Glomerular endothelial cell (primary cell): Measurements from ENCODE around the gene E2F2. TPM values are rescaled to one million over a fixed set of nuclear protein-coding genes. Genes with fewer than 3 reads are reported as not detected.

ENCODE experiments used
- DNase-seq: peaks from one replicate; pipeline ENCODE4 v3.0.0-alpha.2; 2011; ENCODE audit warnings: low read depth, low spot score; ENCODE audit errors: extremely low read depth
- total RNA-seq: library from RNA; depleted of rRNA; stranded (reverse); fragments of >200 nt; gene quantifications from 2 replicates; pipeline ENCODE4 v1.2.3, GENCODE V29; 2015

Gene E2F2
- total RNA-seq, 1 donor from 2014 or later, result 0.82 TPM

DNA sequence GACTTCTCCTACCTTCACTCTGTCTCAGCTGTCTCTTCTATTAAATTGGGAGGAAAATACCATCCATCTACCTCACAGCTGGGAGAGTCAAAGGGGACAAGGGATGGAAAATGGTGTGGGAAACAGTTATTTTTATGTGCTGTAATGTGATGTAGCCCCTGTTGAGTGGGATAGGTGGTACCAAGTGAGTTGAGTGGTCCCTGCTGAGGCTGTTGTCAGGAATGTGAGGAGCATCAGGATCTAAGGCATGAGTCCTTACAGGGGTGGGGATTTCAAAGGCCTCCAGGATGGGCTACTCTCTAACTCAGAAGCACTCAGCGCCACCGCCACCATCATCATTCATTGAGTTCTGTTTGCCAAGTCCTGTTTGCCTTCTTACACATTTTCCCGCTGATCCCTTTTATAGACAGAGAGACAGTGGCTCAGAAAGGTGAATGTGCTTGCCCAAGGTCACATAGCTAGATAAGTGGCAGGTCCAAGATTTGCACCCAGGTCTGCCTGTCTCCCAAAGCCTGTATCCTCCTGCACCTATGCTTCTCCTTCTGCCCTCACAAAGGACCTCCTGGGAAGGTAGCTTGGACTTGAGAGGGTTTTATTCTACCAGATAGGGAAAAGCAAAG is 32.8 kb upstream of the E2F2 start:
- no peak for DNase-seq

DNA sequence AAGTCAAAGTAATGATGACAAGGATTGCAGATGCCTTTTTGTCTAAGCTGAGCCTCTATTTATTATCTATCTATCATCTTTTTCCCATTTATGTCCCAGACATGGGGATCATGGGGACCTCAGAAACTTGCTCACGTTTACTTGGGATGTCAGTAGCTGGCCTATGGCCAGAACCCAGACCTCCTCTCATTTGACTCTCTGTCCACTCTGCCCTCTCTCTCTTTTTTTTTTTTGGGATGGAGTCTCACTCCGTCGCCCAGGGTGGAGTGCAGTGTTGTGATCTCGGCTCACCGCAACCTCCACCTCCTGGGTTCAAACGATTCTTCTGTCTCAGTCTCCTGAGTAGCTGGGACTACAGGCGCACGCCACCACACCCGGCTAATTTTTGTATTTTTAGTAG is 32.0 kb upstream of the E2F2 start:
- DNase-seq, result no peak

DNA sequence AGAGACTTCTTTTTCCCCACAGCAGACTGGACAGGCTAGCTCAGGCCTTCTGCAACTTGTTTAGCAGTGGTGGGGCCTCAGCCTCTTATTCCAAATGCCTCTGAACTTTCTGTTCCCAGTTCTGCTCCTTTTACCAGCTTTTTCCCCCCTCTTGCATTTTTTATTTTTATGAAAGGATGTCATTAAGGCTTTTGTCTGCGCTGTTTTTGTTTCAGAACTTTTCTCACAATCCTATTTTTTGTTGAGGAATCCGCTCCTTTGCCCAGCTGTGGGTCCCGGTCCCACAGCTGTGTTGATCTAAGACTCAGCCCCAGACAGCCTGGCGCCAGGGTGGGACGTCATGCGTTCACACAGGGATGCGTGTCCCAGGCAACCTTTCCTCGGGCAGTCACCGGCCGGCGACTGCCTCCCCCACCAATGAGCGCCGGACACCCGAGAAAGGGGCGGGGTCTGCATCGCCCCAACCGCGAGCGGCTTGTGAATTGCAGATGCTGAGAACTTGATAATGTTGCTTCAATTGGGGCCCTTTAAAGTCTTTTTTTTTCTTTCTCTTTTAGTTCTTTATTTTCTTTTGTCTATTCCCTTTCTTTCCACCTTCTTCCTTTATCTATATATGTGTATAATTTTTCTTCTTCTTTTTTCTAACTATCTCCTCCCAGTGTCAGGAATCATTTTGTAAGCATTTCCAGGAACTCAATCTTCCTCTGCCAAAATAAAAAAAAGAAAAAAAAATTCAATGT is 31.3 kb upstream of the E2F2 start:
- peak; percentile 91 for DNase-seq

DNA sequence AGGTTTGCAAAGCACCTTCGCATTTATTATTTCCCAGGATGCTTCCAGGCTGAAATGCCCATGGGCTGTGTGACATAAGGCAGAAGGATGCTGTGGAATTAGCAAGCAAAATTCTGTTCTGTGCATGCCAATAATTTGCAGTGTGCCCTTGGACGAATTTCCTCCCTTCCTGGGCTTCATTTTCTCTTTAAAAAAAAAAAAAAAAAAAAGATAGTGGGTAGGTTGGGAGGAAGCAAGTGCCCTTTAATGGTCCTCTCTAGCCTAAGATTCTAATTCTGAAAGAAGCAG is 30.7 kb upstream of the E2F2 start:
- DNase-seq, result no peak

DNA sequence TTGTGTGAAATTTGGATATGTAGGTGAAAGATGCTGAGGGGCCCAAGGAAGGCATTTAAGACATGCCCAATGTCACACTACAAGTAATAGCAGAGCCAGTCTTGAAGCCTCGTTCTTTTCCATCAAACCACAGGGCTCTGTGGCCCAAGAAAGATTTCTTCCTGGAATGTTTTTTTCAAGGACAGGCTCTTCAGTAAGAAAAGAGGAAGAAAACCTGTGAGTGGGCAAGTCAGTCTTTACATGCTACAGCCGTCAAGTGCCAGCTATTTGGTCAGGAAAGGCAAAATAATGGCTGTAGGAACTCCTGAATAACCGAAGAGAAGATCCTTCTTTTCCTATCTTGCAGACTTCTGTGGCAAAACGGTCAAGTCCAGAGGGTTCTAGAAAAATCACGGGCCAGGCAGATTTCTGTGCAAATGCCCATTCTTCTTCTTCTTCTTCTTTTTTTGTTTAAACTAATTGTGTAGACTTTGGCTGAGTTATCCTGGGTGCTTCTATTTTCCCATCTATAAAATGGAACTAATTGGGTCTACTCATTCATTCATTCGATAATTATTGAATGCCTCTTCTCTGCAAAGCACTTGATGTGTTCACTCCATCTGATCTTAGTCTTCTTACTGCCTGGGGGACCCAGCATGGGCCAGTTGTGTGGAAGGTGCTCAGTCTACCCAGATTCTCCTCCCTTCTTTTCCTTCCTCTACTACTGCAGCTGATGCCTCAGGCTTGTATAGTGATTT is 30.2 kb upstream of the E2F2 start:
- DNase-seq, result no peak

DNA sequence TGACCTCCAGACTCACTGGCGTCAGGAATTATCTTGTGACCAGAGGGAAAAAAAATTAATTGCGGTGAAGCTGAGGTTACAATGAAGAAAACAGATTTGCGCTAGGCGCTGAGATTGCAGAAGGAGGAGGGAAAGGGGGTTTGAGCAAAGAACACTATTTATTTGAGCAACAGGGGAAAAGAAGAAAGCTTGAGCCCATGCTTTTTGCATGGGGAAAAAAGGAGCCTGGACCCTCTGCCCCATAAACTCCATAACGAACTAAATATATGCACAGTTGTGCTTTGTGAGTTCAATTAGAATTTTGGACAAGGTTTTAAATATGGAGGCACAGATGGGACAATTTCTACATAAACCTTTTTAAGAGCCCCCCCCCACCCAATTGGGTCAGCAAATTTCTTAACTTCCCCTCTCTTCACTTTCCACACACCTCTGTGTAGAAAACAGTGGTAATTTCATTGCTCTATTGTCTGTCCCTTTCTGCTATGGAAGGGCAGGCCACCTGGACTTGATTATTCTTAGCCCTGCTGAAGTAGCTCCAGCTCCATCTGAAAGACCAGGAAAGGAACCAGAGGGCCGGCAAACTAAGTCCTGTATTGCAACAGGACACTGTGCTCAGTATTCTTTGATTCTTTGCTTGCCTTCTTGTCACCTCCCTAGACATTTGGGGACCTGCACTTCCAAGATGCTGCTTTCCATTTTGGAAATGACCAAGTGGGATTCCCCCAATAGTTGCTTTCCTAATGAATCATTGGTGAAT is 29.1 kb upstream of the E2F2 start:
- no peak for DNase-seq

DNA sequence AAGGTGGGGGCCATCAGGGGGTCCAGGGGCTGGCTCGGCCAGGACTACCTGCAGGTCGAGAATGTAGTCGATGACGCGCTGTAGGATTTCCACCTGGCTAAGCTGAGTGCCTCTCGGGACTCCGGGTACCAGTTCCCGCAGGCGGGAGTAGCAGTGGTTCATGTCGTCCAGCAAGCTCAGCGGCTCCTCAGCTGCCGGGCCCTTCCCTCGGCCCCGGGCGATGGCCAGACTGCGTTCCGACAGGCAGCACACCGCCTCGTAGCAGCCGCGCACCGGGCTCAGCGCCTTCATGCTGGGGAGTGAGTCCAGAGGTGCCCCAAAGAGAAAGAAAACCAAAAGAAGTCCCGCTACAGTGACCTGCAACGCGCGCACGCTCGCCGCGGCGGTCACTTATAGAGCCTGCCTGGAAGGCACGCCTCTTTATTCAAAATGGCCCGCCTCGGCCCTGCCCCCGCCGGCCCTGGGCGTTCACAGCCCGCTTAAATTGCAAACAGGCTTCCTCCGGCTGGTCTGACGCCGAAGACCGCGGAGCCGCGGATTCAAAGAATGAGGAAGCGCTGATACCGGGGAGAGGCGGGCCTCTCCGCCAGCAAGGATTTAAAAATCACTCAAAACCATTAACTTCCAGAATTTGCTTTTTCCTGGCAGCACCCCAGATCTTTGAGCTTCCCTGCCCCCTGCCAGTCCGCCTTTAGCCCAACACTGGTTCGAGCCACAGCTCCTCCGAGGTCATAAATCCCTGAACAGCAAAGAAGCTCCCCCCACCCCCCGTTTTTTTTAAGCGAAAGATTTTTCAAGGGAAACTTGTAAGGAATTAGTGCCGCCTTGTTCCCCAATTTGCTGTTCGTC is 28.3 kb upstream of the E2F2 start, which contains the start of gene ID3:
Gene ID3, minus strand, starts transcription at position 366 of the 849 bp plus-strand sequence. Its CDS starts 75 bp downstream, at position 291.
- DNase-seq, result peak; percentile 70

DNA sequence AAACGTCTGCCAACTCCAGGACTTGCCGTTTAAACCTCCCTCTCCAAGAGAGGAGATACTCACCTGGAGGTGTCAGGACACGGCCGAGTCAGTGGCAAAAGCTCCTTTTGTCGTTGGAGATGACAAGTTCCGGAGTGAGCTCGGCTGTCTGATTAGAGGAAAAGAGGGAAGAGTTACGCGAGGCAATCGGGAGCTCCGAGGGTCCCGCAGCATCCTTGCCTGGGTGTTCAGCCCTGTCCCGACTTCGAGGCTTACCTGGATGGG is 27.8 kb upstream of the E2F2 start:
- DNase-seq, result no peak

DNA sequence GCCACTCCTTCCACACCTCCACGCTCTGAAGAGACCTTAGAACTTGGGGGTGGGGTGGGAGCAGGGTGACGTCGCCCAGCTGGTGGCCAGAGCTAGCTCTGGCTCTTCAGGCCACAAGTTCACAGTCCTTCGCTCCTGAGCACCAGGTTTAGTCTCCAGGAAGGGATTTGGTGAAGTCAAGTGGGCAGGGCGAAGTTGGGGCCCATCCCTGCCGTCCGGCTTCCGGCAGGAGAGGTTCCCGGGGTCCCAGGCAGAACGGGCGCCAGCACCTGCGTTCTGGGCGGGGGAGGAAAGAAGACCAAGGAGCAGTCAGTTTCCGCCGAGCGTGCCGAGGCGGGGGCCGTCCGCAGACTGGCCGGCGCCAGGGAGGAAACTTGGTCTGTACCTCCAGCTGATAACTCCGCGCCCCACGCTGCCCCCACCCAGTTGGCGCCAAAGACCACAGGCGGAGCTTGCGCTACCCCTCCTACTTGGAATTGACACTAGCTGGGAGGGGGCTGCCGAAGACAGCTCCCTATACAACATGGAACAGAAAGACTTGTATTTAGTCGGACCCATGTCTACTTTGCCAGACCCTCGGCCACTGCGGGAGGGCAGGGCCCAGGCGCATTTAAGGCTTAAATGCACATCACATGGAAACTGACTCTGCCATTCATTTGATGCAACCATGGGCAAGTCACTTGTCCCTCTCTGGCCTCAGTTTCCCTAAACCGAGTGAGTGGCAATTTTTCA is 27.3 kb upstream of the E2F2 start:
- DNase-seq, result no peak

DNA sequence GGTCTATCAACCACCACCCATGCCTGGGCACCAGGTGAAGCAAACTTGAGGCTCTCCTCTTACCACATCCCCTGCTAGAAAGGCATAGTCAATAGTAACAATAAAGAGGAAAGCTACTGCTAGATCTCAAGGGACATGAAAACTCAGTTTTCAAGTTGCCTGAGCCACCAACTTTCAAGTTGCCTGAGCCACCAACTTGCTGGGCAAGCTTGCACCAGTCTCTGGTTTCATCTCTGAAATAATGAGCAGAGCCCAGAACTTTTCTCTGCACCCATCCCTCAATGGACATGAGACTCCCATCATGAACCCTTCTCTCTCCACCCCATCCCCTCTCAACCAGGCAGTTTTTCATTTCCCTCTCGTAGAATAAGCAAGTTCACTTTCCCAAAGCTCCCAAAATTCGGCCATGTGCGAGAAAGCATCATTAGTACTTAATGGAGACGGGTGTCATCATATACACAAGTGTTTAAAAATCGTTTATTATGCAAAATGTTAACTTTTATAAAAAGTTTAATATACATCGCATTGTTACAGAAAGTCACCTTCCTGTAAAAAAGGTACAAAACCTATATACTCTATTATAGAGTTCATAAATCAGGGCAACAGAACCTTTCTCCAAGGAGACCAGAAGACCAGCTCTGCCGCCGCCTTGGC is 26.6 kb upstream of the E2F2 start:
- no peak for DNase-seq

DNA sequence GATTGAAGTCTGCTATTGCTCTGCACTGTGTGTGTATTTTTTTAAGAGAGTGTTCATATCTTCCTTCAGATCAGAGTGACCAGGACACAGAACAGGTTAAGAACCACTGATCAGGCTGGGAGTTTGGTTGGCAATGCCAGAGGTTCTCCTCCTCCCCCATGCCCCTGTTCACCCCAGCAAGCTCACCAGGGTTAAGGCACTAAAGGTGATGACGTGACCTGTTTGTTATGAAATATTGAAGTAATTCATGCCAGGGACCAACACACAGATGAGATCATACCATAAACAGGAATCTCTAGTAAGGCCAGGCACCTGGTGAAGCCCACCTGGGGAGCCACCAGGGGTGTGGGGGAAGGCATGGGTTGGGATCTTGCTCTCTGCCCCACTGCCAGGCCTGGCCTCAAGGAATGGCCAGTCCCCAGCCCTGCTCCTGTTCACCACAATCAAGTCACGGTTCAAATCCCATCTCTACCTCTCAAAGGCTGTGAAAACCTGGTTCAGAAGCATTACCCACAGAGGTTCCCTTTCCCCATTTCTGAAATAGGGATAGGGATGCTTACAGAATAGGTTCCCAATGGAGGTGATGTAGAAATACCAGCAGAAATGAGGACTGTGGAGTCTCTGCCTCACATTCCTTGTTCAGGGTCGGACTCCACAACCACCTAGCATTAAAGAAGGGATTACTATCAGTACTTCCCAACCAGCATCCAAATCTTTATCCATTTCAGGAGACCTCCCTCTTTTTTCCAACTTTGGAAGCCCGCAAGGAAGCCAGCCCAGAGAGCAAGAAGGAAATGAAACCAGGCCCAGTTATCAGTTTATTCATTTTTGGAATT is 25.8 kb upstream of the E2F2 start:
- no peak for DNase-seq

DNA sequence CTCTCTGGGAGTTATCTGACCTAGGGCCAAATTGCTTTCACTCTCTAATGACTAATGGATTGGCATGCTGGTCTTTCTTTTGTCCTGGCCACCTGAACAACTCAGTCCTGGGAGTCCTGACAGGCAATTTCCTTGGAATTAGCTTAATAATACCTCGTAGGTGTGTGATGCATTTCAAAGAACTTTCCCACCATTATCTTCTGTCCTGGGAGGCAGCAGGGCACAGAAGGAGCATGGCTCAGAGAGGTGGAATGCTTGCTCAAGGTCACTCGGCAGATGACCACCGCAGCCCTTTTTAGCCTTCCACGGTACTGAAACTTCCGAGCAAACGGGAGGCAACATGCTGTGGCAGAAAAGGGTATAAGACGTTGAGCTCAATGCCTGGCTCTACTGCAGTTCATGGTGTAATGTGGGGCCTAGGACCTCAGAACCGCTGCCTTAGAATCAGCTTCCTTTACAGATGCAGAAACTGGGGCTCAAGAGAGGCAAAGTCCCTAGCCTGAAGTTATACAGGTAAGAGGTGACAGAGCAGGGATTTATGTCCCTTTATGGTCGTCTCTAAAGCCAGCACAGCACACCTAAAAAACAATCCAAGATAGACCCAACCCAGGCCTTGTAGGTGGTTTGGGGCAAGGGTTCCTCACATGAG is 25.1 kb upstream of the E2F2 start:
- peak; percentile 74 for DNase-seq

DNA sequence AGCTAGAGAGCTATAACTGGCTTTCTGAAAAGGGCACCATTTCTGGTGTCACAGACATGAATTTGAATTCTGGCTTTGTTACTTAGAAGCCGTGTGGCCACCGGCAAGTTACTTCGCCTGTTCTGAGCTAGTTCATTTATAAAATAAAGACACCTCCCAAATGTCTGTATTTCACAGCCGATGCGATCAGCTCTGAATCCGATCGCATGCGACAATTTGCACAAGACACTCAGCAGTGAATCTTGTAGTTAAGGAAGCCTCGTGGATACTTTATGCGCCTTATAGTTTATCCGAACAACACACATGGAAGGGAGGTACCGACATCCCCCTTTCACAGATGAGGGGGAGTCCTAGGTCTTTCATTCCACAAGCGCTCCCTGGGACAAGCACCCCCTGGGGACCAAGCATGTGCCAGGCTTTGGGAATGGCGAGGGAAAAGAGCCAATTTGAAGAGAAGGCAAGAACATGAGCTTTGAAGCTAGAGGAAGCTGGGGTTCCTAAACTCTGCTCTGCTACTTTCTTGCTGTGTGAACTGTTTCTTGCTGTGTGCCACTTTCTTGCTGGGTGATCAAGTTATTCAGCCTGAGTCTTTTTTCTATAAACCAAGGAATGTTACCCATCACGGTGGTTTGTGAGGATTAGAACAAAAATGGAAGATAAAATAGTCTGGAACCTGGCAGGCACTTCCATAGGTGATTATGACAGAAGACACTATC is 24.4 kb upstream of the E2F2 start:
- DNase-seq, result no peak

DNA sequence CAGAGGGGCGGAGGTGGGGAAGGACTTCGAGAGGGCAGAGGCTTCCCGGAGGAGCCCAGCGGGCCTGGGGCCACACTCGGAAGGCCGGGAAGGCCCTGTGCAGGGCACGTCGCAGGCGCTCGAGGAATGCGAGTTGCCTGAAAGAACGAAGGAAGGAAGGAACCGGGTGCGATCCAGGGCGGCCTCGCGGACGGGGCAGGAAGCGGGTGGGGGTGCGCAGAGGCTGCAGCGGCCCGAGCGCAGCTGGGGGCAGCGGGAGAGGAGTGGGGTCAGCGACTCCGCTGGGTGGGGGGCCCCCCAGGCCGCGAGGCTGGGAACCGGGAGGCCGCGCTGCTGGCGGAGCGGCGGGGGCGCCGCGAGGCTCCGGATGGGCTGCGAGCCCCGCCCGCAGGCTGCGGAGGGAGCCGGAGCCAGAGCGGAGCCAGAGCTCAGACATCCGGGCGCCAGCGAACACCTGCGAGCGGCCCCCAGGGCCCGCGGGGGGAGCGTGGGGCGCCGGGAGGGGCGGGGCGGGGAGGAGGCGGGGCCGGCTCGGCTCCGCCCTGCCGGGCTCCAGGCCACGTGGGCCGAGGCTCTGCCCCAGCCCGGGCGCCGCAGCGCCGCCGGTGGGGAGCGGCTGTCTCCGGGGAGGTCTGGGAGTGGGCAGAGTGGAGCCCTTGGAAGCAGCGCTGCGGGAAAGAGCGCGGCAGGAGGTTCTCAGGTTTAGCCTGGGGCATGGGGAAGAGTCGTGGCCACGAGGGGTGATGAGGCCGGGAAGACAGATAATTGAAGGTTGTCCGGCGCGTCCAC is 23.6 kb upstream of the E2F2 start:
- DNase-seq, result no peak

DNA sequence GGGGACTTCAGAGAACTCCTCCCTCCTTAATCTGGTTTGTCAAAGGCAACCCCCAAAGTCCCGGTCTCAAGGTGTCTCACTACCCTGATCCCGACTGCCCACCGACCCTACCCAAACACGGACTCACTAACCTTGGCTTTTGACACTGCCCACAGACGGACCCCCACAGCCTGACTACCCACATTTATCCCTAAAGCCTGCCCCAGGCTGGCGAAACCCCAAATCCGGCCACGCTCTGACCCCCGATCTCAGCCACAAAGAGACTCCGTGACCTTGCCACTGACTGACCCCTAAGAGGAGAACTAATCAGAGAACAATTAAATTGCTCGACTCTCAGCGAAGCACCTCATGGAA is 23.1 kb upstream of the E2F2 start:
- DNase-seq, result no peak

DNA sequence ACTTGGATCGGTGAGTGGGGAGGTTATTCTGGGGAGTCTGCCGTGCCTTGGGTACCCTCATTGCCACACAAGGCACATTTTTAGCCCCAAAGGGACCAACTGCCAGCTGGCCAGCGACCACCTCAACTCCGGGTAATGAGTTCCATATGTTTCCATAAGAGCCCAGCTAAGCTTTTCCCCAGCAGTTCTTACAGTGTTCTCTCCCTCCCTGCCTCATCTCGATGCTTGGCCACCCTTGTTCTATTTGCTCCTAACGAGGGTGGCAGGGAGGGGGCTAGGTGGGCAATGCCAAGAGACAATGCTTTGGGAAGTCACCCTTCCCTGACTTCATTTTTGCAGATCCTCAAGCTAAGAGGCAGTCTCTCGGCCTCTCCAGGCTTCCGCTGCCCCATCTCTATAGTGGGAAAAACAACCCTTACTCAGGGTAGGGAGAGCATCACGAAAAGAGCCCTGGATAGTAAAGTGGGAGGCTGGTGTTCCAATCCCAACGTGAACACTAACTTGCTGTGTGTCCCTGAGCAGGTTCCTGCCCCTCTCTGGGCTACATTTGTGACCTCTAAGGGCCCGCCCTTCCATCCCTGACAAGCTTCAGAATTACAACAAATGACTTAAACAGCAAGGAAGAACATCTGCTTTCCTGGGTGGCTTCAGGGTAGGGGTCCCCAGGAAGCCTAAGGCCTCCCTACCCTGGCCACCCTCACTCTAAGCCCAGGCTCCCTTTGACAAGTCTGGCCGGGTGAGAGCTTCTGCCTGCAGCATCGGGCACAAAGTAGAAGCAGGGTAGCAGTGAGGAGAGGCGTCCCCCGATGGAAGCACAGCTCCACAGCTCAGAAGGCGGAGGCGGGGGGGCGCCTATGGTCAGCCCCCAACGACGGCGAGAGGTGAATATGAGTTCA is 22.4 kb upstream of the E2F2 start:
- DNase-seq, result no peak
